SJCRH30 (cell line): ENCODE results near the gene MAP3K9. TPM values are rescaled to one million over a fixed set of nuclear protein-coding genes. Genes with fewer than 3 reads are reported as not detected.
"Not testable (repeated sequence)": the region's sequence is repeated elsewhere in the genome, so short reads cannot be mapped to it uniquely, and the experiment has no call there.

Experiments used
- DNase-seq, 2 experiments: peaks; one replicate each; pipeline ENCODE4 v3.0.0-alpha.2; 2015 to 2020
- H3K27ac ChIP-seq: fragments of 250-450 bp; sonication (Bioruptor Pico); 2 replicates; pipeline ENCODE4 v1.5.1; 2020; ENCODE audit warnings: mild to moderate bottlenecking, moderate library complexity
- H3K27me3 ChIP-seq: fragments of 250-450 bp; sonication (Bioruptor Pico); 2 replicates; pipeline ENCODE4 v1.5.1; 2020; ENCODE audit warnings: mild to moderate bottlenecking, moderate library complexity
- H3K36me3 ChIP-seq: fragments of 250-450 bp; sonication (Bioruptor Pico); 2 replicates; pipeline ENCODE4 v1.5.1; 2020; ENCODE audit warnings: mild to moderate bottlenecking, moderate library complexity
- H3K4me1 ChIP-seq: fragments of 250-450 bp; sonication (Bioruptor Pico); 2 replicates; pipeline ENCODE4 v1.5.1; 2020; ENCODE audit warnings: mild to moderate bottlenecking, moderate library complexity
- H3K4me3 ChIP-seq: fragments of 250-450 bp; sonication (Bioruptor Pico); 2 replicates; pipeline ENCODE4 v1.5.1; 2020; ENCODE audit warnings: mild to moderate bottlenecking, moderate library complexity
- H3K9me3 ChIP-seq: fragments of 250-450 bp; sonication (Bioruptor Pico); replicated peaks from 2 replicates; pipeline ENCODE4 v1.5.1; 2020; ENCODE audit warnings: mild to moderate bottlenecking, moderate library complexity
- total RNA-seq: library from RNA; depleted of rRNA; stranded (reverse); fragments of >200 nt; shearing (Covaris generic); gene quantifications from 2 replicates; pipeline ENCODE4 v1.2.3, GENCODE V29; 2014; rRNA removed

MAP3K9 gene
- 7.3 and 7.8 TPM in 2 replicates for total RNA-seq

GRCh38 chr14:70809225-70810219, at the start of gene MAP3K9:
Gene MAP3K9 (minus strand): TSS chr14:70809513. CDS start chr14:70809171, 342 bp downstream.
- peak within 1 kb of the TSS; percentile 22; the same call in 1 of the 2 replicates for H3K27ac ChIP-seq
- peak within 1 kb of the TSS; percentile 95 for H3K4me3 ChIP-seq
- H3K36me3 ChIP-seq = no peaks in the 10 kb centered on the region
- H3K4me1 ChIP-seq = peaks cover 7% of the 10 kb centered on the region
- DNase-seq = peak; percentile 95 to 96
- no peaks in the 10 kb centered on the region for H3K9me3 ChIP-seq
- H3K27me3 ChIP-seq = no peaks in the 10 kb centered on the region

GRCh38 chr14:70858641-70859040, 49.3 kb upstream of the MAP3K9 start:
- Histone ChIP-seq H3K4me1 (0 out of 2 replicates have a peak, but pooled peaks cover 4% of the 10 kb centered on the region), H3K27ac (no peak overlapping the region), H3K4me3 (no peak overlapping the region)

DNA sequence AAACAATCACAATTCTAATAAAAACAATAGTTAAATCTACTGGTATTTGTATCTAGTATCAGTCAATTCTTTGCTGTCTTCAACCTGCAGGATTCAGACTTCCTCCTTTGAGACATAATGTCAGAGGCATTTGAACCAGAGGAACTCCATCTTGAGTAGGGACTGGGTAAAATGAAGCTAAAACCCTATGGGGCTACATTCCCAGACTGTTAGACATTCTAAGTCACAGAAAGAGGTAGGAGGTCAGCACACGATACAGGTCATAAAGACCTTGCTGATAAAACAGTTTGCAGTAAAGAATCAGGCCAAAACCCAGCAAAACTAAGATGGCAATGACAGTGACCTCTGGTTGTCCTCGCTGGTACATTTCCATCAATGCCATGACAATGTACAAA, 48.2 kb upstream of the MAP3K9 start:
- H3K4me1 ChIP-seq = 0 out of 2 replicates have a peak, but pooled peaks cover 4% of the 10 kb centered on the region
- DNase-seq = no peak
- H3K27me3 ChIP-seq = no peaks in the 10 kb centered on the region
- no peak overlapping the region for H3K4me3 ChIP-seq
- no peak overlapping the region for H3K27ac ChIP-seq
- no peaks in the 10 kb centered on the region for H3K36me3 ChIP-seq
- H3K9me3 ChIP-seq = no peaks in the 10 kb centered on the region

More at GRCh38 chr14:70858641-70859040, 49.3 kb upstream of the MAP3K9 start:
- Histone ChIP-seq H3K36me3 (no peaks in the 10 kb centered on the region), H3K9me3 (no peaks in the 10 kb centered on the region), H3K27me3 (no peaks in the 10 kb centered on the region)
- DNase-seq = peak; percentile 5 to 25

DNA sequence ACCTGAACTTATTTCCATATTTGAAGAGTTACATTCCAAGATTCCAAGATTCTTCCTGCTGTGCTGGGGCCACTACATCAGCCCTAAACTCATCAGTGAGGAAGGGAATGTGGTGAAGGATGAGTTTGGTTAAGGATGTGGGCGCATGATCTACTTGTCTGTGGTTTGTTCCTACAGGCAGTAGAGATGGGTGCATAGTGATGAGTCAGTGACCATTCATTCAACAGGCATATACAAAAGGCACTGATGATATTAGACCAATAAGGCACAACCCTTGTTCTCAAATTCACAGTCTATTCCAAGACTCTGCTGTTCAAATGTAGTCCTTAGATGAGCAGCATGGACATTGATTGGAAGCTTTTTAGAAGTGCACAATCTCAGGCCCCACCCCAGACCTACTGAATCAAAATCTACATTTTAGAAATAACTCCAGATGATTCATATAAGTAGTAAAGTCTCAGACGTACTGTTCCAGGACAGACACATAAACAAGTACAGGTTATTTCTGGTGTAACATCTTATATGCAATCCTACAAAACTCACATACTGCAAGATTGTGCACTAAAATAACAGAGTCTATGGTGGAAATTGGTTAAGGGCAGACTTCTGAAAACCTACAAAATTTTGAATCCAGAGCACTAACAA, 47.7 kb upstream of the MAP3K9 start:
- H3K4me1 ChIP-seq = 0 out of 2 replicates have a peak, but pooled peaks cover 4% of the 10 kb centered on the region
- H3K9me3 ChIP-seq = no peaks in the 10 kb centered on the region
- no peak overlapping the region for H3K27ac ChIP-seq
- no peaks in the 10 kb centered on the region for H3K27me3 ChIP-seq
- H3K36me3 ChIP-seq = no peaks in the 10 kb centered on the region
- DNase-seq = peak; percentile 11 to 25
- H3K4me3 ChIP-seq = no peak overlapping the region

GRCh38 chr14:70855486-70855885, 46.2 kb upstream of the MAP3K9 start:
- Histone ChIP-seq H3K27me3 (no peaks in the 10 kb centered on the region), H3K27ac (no peak overlapping the region), H3K9me3 (no peaks in the 10 kb centered on the region), H3K36me3 (no peaks in the 10 kb centered on the region), H3K4me3 (no peak overlapping the region), H3K4me1 (0 out of 2 replicates have a peak, but pooled peaks cover 4% of the 10 kb centered on the region)
- no peak for DNase-seq

DNA sequence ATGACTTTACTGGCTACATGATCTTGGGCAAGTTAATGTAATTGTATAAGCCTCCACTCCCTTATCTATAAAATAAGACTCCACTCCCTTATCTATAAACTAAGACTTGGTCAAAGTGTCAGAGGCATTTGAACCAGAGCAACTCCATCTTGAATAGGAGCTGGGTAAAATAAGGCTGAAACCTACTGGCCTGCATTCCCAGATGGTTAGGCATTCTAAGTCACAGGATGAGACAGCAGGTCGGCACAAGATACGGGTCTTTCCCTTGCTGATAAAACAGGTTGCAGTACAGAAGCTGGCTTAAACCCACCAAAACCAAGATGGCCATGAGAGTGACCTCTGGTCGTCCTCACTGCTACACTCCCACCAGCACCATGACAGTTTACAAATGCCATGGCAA, 44.3 kb upstream of the MAP3K9 start:
- H3K9me3 ChIP-seq, DNase-seq, H3K27ac ChIP-seq, H3K27me3 ChIP-seq, H3K4me3 ChIP-seq, H3K4me1 ChIP-seq, H3K36me3 ChIP-seq: not testable (repeated sequence)

DNA sequence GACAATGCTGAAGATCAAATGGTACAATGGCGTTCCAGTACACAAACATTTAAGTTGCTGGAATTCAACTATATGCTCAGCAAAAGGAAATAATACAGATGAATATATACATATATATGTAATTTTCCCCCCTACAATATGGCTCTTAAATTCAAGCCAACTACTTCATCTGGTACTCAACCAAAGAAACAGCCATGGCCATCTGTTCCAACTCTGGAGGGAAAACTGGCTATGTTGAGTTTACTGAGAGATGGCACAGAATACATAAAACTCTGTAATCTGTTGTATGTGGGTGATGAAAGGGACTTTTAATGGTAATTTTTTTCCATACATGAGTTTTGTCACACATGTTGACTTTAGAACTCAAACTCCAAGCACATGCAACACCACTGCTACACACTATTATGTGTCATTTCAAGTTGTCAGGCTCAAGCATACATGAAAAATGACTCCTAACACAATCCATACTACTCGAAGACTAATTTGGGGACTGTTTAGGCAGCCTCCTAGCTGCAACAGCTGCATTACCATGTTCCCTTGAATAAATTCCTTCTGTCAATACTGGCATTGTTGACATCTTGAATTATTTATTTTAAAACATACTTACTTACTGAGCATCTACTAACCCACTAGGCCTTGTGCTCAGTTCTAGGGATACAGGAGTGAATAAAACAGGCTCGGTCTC, 38.2 kb upstream of the MAP3K9 start:
- H3K36me3 ChIP-seq = no peaks in the 10 kb centered on the region
- no peak overlapping the region for H3K4me3 ChIP-seq
- H3K9me3 ChIP-seq = no peaks in the 10 kb centered on the region
- H3K27me3 ChIP-seq = no peaks in the 10 kb centered on the region
- H3K4me1 ChIP-seq = no peaks in the 10 kb centered on the region
- H3K27ac ChIP-seq = no peak overlapping the region
- DNase-seq = no peak

GRCh38 chr14:70845601-70846000, 36.3 kb upstream of the MAP3K9 start:
- no peak for DNase-seq
- H3K27me3 ChIP-seq = no peaks in the 10 kb centered on the region
- no peaks in the 10 kb centered on the region for H3K36me3 ChIP-seq
- H3K27ac ChIP-seq = no peak overlapping the region
- H3K9me3 ChIP-seq = no peaks in the 10 kb centered on the region
- no peaks in the 10 kb centered on the region for H3K4me1 ChIP-seq
- H3K4me3 ChIP-seq = no peak overlapping the region

DNA sequence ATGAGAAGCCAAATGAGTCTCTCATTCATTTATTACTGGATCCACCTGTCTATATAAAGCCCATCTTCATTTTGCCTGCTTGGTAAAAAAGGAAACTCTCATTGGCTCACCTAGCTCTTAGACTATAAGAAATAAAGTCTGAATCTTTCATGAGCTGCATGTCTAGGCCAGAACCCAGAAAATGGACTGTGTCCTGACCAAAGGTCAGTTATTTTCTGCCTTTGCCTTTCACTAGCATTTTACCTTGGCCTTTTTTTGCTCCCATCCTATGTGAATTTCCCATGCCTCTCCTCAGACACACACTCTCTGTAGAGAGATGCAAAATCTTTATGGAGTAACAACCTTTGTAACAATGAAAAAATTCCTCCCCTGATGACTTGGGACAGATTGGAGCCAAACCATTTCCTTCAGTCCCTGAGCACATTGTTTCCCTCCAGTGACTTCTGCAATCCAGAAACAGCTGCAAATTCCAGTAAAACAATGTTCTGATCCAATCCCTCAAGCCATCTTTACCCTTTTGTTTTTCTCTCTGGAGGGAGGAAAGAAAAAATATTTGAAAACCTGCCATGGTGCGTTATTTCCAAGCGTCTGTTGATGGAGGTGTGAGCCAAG, 33.6 kb upstream of the MAP3K9 start:
- Histone ChIP-seq H3K27ac (no peak overlapping the region), H3K4me3 (no peak overlapping the region), H3K27me3 (no peaks in the 10 kb centered on the region), H3K36me3 (no peaks in the 10 kb centered on the region), H3K9me3 (no peaks in the 10 kb centered on the region), H3K4me1 (no peaks in the 10 kb centered on the region)
- no peak for DNase-seq

DNA sequence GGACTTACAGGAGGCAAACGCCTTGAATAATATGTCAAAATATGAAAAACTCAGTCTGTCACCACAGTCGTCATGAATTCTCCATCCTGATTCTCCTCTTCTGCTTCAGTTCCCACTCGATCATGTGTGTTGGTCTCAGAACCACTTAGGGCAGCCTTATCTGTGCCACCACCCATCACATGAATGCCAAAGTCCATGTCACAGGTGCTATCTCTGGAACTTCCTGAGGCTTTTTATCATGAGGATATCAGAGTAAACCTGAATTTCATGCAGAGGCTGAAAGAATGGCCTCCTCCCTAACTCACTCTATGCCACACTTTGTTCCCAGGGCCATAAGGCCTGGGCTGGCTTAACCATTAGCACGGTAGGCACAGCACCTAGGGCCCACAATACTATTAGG, 28.8 kb upstream of the MAP3K9 start:
- DNase-seq = no peak
- Histone ChIP-seq H3K4me3 (no peak overlapping the region), H3K4me1 (no peaks in the 10 kb centered on the region), H3K36me3 (no peaks in the 10 kb centered on the region), H3K9me3 (no peaks in the 10 kb centered on the region), H3K27me3 (no peaks in the 10 kb centered on the region), H3K27ac (no peak overlapping the region)

DNA sequence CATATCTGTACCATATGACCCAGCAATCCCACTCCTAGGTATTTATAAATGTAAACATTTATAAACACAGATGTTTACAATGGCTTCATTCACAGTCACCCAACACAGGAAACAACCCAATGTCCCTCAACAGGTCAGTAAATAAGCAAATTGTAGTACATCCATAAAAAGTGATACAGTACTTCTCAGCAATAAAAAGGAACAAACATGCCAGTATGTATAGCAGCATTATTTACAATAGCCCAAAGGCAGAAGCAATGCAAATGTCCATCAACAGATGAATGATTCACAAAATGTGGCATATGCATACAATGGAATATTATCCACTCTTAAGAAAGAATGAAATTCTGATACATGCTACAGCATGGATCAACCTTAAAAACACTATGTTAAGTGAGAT, 27.6 kb upstream of the MAP3K9 start:
- Histone ChIP-seq H3K36me3 (no peaks in the 10 kb centered on the region), H3K9me3 (no peaks in the 10 kb centered on the region), H3K4me1 (no peaks in the 10 kb centered on the region), H3K27ac (no peak overlapping the region), H3K4me3 (no peak overlapping the region), H3K27me3 (no peaks in the 10 kb centered on the region)
- DNase-seq = no peak

DNA sequence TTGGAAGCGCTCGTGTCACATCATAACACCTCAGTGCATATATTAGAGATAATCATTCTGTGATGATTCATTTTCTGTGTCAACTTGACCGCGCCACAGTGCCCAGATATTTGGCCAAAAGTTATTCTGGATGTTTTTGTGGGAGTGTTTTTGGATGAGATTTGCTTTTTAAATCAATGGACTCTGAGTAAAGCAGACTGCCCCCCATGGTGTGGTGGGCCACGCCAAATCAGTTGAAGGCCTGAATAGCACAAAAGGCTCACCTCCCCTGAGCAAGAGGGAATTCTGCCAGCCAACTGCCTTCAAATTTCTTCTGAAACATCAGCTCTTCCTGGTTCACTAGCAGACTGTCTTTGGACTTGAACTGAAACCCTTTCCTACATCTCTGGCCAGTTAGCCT, 24.6 kb upstream of the MAP3K9 start:
- no peak for DNase-seq
- Histone ChIP-seq H3K4me1 (no peaks in the 10 kb centered on the region), H3K9me3 (no peaks in the 10 kb centered on the region), H3K27ac (no peak overlapping the region), H3K27me3 (no peaks in the 10 kb centered on the region), H3K36me3 (no peaks in the 10 kb centered on the region), H3K4me3 (no peak overlapping the region)

- no peak overlapping the region for H3K4me3 ChIP-seq
- H3K9me3 ChIP-seq = no peaks in the 10 kb centered on the region
- H3K27me3 ChIP-seq = no peaks in the 10 kb centered on the region
- H3K4me1 ChIP-seq = no peaks in the 10 kb centered on the region
- no peak for DNase-seq
- H3K36me3 ChIP-seq = no peaks in the 10 kb centered on the region
- no peak overlapping the region for H3K27ac ChIP-seq
Measured at GRCh38 chr14:70832561-70833305, 23.4 kb upstream of the MAP3K9 start.
